ENCODE results near the gene CYP39A1.
A peak's percentile ranks its signal among the peaks of the same experiment; 100 is the strongest.

CYP39A1 gene

DNA sequence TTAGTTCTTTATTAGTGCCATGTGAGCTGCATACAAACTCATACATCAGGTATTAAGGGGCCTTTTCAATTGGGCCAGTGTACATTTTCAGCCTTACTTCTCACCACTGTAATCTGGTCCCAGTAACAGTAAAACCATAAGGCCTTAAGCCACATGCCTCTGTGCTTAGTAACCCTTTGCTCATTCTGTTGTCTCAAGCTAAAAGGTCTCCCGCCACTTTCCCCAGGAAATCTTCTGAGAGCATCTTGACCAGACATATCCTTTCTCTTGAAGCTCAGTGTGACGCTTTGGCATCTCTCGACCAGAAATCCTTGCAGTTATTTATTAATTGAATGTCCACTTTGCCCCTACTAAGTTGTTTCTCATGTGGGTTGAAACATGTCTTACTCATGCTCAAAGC, 68.0 kb downstream of the CYP39A1 start:
- Histone ChIP-seq H3K56ac (ENCODE audit: low read length) (no peak overlapping the region), H3K4me1 (ENCODE audit: control insufficient read depth, low read depth, low read length) (no peaks in the 10 kb centered on the region), H3K9ac (ENCODE audit: low read length) (no peak overlapping the region), H3K27me3 (ENCODE audit: insufficient read depth, low read length, poor library complexity) (no peaks in the 10 kb centered on the region), H4K8ac (ENCODE audit: low read depth, low read length) (no peak overlapping the region), H3K4ac (ENCODE audit: low read depth, low read length) (no peak overlapping the region), H2BK5ac (ENCODE audit: low read length) (no peak overlapping the region), H2BK120ac (ENCODE audit: low read depth, low read length) (no peak overlapping the region), H3K23ac (ENCODE audit: low read length) (no peak overlapping the region), H2BK15ac (replicated peaks; ENCODE audit: low read depth) (no peak overlapping the region), H3K79me2 (ENCODE audit: control insufficient read depth, insufficient read depth, low read length) (no peaks in the 10 kb centered on the region), H3K79me1 (ENCODE audit: low read length) (no peaks in the 10 kb centered on the region), H3K27ac (ENCODE audit: low read depth, low read length) (no peak overlapping the region), H3K4me2 (ENCODE audit: low read length) (no peak overlapping the region), H3K4me3 (ENCODE audit: low read length) (no peak overlapping the region), H3K18ac (ENCODE audit: low read length) (no peak overlapping the region), H4K5ac (ENCODE audit: low read length) (no peak overlapping the region), H2AK5ac (ENCODE audit: low read length) (no peak overlapping the region), H3K36me3 (ENCODE audit: control insufficient read depth, insufficient read depth, low read length) (no peaks in the 10 kb centered on the region)
- peak; percentile 30 for DNase-seq
- no CpG with 5 or more reads among the region's 3 CpGs for WGBS (ENCODE audit: extremely low coverage, insufficient coverage, low lambda C conversion rate)

DNA sequence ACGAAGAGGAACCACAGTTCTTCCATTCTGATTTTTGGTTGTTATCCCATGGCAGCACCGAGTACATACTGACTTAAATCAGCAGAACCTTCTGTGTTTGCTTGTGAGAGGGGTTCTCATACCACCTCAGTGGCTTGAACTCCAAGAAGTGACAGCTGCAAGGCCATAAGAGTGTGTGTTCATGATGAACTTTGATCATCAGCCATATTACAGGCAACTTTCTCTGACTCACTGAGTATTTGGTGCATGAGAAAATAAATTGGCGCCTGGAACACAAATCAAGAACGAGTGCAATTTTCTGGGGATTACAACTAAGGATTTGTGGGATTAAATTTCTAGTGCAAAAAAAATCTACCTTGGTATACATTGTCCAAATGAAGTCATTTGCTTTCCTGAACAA, 68.9 kb downstream of the CYP39A1 start:
- H3K4me1 ChIP-seq (ENCODE audit: control insufficient read depth, low read depth, low read length), result no peaks in the 10 kb centered on the region

DNA sequence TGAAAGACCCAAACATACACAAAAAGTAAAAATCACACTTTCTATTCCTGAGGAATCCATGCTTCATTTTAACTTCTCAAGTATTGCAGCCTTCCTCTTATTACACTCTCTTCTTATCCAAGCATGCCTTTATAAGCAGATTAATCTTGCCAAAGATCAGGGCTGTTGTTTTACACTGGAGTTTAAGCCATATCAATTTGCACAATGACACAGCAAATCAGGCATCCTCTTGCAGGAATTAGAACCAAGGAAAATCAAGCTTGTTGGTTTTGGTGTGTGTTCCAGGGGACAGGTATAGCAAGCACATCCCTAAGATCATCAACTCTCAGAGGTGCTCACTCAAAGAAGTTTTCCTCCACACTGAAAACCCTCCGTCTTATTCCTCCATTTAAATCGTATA, 69.5 kb downstream of the CYP39A1 start:
- H3K79me1 ChIP-seq (ENCODE audit: low read length), result no peaks in the 10 kb centered on the region
- H2BK5ac ChIP-seq (ENCODE audit: low read length), result no peak overlapping the region
- no peaks in the 10 kb centered on the region for H3K79me2 ChIP-seq (ENCODE audit: control insufficient read depth, insufficient read depth, low read length)
- no peak overlapping the region for H4K5ac ChIP-seq (ENCODE audit: low read length)
- H3K27me3 ChIP-seq (ENCODE audit: insufficient read depth, low read length, poor library complexity), result no peaks in the 10 kb centered on the region
- no peaks in the 10 kb centered on the region for H3K4me1 ChIP-seq (ENCODE audit: control insufficient read depth, low read depth, low read length)
- no peak overlapping the region for H3K27ac ChIP-seq (ENCODE audit: low read depth, low read length)
- no peak overlapping the region for H2BK120ac ChIP-seq (ENCODE audit: low read depth, low read length)
- no peak overlapping the region for H3K56ac ChIP-seq (ENCODE audit: low read length)
- no peak overlapping the region for H3K23ac ChIP-seq (ENCODE audit: low read length)
- peak; percentile 7 for DNase-seq
- H3K4ac ChIP-seq (ENCODE audit: low read depth, low read length), result no peak overlapping the region
- H3K4me3 ChIP-seq (ENCODE audit: low read length), result no peak overlapping the region
- H4K8ac ChIP-seq (ENCODE audit: low read depth, low read length), result no peak overlapping the region
- no peaks in the 10 kb centered on the region for H3K36me3 ChIP-seq (ENCODE audit: control insufficient read depth, insufficient read depth, low read length)
- H2AK5ac ChIP-seq (ENCODE audit: low read length), result no peak overlapping the region
- H3K18ac ChIP-seq (ENCODE audit: low read length), result no peak overlapping the region
- no CpG with 5 or more reads among the region's 2 CpGs for WGBS (ENCODE audit: extremely low coverage, insufficient coverage, low lambda C conversion rate)
- H3K9ac ChIP-seq (ENCODE audit: low read length), result no peak overlapping the region
- H3K4me2 ChIP-seq (ENCODE audit: low read length), result no peak overlapping the region
- no peak overlapping the region for H2BK15ac ChIP-seq (replicated peaks; ENCODE audit: low read depth)

More for the DNA sequence above, 68.9 kb downstream of the CYP39A1 start:
- H2BK15ac ChIP-seq (replicated peaks; ENCODE audit: low read depth), result no peak overlapping the region
- H3K18ac ChIP-seq (ENCODE audit: low read length), result no peak overlapping the region
- no CpG with 5 or more reads among the region's 4 CpGs for WGBS (ENCODE audit: extremely low coverage, insufficient coverage, low lambda C conversion rate)
- H3K23ac ChIP-seq (ENCODE audit: low read length), result no peak overlapping the region
- H3K27ac ChIP-seq (ENCODE audit: low read depth, low read length), result no peak overlapping the region
- no peaks in the 10 kb centered on the region for H3K27me3 ChIP-seq (ENCODE audit: insufficient read depth, low read length, poor library complexity)
- H4K5ac ChIP-seq (ENCODE audit: low read length), result no peak overlapping the region
- H3K4me2 ChIP-seq (ENCODE audit: low read length), result no peak overlapping the region
- no peak overlapping the region for H4K8ac ChIP-seq (ENCODE audit: low read depth, low read length)
- no peak overlapping the region for H3K4me3 ChIP-seq (ENCODE audit: low read length)
- no peak overlapping the region for H2BK5ac ChIP-seq (ENCODE audit: low read length)
- no peaks in the 10 kb centered on the region for H3K79me2 ChIP-seq (ENCODE audit: control insufficient read depth, insufficient read depth, low read length)
- no peak overlapping the region for H2BK120ac ChIP-seq (ENCODE audit: low read depth, low read length)
- no peak overlapping the region for H2AK5ac ChIP-seq (ENCODE audit: low read length)
- H3K4ac ChIP-seq (ENCODE audit: low read depth, low read length), result no peak overlapping the region
- H3K56ac ChIP-seq (ENCODE audit: low read length), result no peak overlapping the region
- H3K79me1 ChIP-seq (ENCODE audit: low read length), result no peaks in the 10 kb centered on the region
- no peak overlapping the region for H3K9ac ChIP-seq (ENCODE audit: low read length)
- H3K36me3 ChIP-seq (ENCODE audit: control insufficient read depth, insufficient read depth, low read length), result no peaks in the 10 kb centered on the region
- no peak for DNase-seq

DNA sequence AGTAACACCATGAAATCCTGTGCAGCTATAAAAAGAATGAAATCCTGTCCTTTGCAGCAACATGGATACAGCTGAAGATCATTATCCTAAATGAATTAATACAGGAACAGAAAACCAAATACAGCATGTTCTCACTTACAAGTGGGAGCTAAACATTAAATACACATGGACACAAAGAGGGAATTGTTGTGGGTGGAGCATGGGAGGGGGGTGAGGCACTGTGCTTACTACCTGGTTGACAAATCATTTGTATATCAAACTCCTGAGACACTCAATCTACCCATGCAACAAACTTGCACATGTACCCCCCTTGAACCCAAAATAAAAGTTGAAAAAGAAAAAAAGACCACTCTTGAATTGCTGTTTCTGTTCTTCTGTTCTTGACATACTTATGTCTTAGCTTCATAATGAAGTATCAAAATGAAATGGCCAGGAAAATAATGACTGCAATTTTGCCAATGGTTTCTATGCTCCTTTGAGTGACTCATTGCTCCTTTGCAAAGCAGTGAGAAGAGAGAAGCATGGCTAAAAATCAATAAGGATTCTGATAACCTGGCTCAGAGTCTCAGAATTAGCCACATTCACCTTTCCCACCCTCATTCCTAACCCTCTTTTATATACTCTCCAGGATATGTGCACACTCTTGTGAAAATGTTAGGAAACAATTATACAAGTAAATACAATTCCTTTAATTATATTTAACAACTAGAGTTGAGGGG, 71.0 kb downstream of the CYP39A1 start:
- H3K9ac ChIP-seq (ENCODE audit: low read length), result no peak overlapping the region

DNA sequence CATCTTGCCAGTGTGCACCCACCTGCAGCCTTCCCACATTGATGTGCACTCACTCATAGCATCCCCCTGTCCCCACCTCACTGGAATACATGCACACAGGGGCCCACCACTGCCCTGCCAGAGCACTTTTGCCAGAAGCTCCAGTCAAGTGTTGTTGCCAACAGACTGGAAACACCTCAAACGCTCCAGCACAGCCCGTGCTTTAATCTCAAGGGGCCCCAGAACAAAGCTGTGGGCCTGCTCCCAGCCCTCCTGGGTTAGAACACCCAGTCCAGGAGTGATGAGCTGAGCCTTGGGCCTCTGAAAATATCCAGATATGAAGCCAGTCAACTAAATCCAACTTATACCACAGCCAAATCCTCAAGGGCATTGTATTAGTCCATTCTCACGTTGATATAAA, 77.1 kb downstream of the CYP39A1 start:
- no peak overlapping the region for H3K4ac ChIP-seq (ENCODE audit: low read depth, low read length)
- H2AK5ac ChIP-seq (ENCODE audit: low read length), result no peak overlapping the region
- H3K9ac ChIP-seq (ENCODE audit: low read length), result no peak overlapping the region
- H3K27ac ChIP-seq (ENCODE audit: low read depth, low read length), result no peak overlapping the region
- H3K79me1 ChIP-seq (ENCODE audit: low read length), result no peaks in the 10 kb centered on the region
- H3K56ac ChIP-seq (ENCODE audit: low read length), result no peak overlapping the region
- H4K8ac ChIP-seq (ENCODE audit: low read depth, low read length), result no peak overlapping the region
- H3K23ac ChIP-seq (ENCODE audit: low read length), result no peak overlapping the region
- no peaks in the 10 kb centered on the region for H3K4me1 ChIP-seq (ENCODE audit: control insufficient read depth, low read depth, low read length)
- no peak overlapping the region for H2BK120ac ChIP-seq (ENCODE audit: low read depth, low read length)
- H2BK15ac ChIP-seq (replicated peaks; ENCODE audit: low read depth), result no peak overlapping the region
- H3K79me2 ChIP-seq (ENCODE audit: control insufficient read depth, insufficient read depth, low read length), result no peaks in the 10 kb centered on the region
- no peak overlapping the region for H3K4me3 ChIP-seq (ENCODE audit: low read length)
- H3K36me3 ChIP-seq (ENCODE audit: control insufficient read depth, insufficient read depth, low read length), result no peaks in the 10 kb centered on the region
- H3K27me3 ChIP-seq (ENCODE audit: insufficient read depth, low read length, poor library complexity), result no peaks in the 10 kb centered on the region
- H2BK5ac ChIP-seq (ENCODE audit: low read length), result no peak overlapping the region
- no peak overlapping the region for H3K18ac ChIP-seq (ENCODE audit: low read length)
- H3K4me2 ChIP-seq (ENCODE audit: low read length), result no peak overlapping the region
- no peak for DNase-seq
- H4K5ac ChIP-seq (ENCODE audit: low read length), result no peak overlapping the region
- WGBS (ENCODE audit: extremely low coverage, insufficient coverage, low lambda C conversion rate), result no CpG with 5 or more reads among the region's 3 CpGs

More for the DNA sequence above, 71.0 kb downstream of the CYP39A1 start:
- H3K4me2 ChIP-seq (ENCODE audit: low read length), result no peak overlapping the region
- H3K79me2 ChIP-seq (ENCODE audit: control insufficient read depth, insufficient read depth, low read length), result no peaks in the 10 kb centered on the region
- no peaks in the 10 kb centered on the region for H3K36me3 ChIP-seq (ENCODE audit: control insufficient read depth, insufficient read depth, low read length)
- H3K23ac ChIP-seq (ENCODE audit: low read length), result no peak overlapping the region
- no peak overlapping the region for H2BK15ac ChIP-seq (replicated peaks; ENCODE audit: low read depth)
- H4K8ac ChIP-seq (ENCODE audit: low read depth, low read length), result no peak overlapping the region
- no peaks in the 10 kb centered on the region for H3K4me1 ChIP-seq (ENCODE audit: control insufficient read depth, low read depth, low read length)
- H3K56ac ChIP-seq (ENCODE audit: low read length), result no peak overlapping the region
- no peak overlapping the region for H2AK5ac ChIP-seq (ENCODE audit: low read length)
- no peak overlapping the region for H2BK120ac ChIP-seq (ENCODE audit: low read depth, low read length)
- H3K4me3 ChIP-seq (ENCODE audit: low read length), result no peak overlapping the region
- H3K27ac ChIP-seq (ENCODE audit: low read depth, low read length), result no peak overlapping the region
- no peak overlapping the region for H3K18ac ChIP-seq (ENCODE audit: low read length)
- H2BK5ac ChIP-seq (ENCODE audit: low read length), result no peak overlapping the region
- no peak overlapping the region for H3K4ac ChIP-seq (ENCODE audit: low read depth, low read length)
- H3K27me3 ChIP-seq (ENCODE audit: insufficient read depth, low read length, poor library complexity), result no peaks in the 10 kb centered on the region
- DNase-seq, result no peak
- no peaks in the 10 kb centered on the region for H3K79me1 ChIP-seq (ENCODE audit: low read length)
- no peak overlapping the region for H4K5ac ChIP-seq (ENCODE audit: low read length)

DNA sequence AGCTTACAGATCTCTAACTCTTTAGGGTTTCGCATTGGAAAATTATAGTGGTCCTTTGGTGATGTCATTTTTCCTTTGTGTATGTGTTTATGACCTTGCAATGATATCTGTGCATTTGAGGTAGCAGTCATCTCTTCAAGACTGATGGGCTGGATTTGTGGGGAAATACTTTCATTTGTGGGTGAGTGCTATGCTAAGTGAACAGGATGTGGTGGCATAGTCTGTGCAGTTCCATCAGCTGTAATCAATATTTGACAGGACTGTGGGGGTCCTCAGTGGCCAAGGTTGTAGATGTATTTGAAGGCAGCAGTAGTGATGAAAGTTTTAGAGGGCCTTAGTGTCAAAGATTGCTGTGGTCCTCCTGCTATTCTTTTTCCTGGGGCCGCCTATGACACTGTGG, 79.5 kb downstream of the CYP39A1 start:
- Histone ChIP-seq H4K5ac (ENCODE audit: low read length) (no peak overlapping the region), H3K4me1 (ENCODE audit: control insufficient read depth, low read depth, low read length) (no peaks in the 10 kb centered on the region), H3K36me3 (ENCODE audit: control insufficient read depth, insufficient read depth, low read length) (no peaks in the 10 kb centered on the region)

More for the DNA sequence above, 79.5 kb downstream of the CYP39A1 start:
- no peak overlapping the region for H2BK120ac ChIP-seq (ENCODE audit: low read depth, low read length)
- no peak overlapping the region for H2AK5ac ChIP-seq (ENCODE audit: low read length)
- no peak overlapping the region for H3K27ac ChIP-seq (ENCODE audit: low read depth, low read length)
- no peak overlapping the region for H3K23ac ChIP-seq (ENCODE audit: low read length)
- H2BK5ac ChIP-seq (ENCODE audit: low read length), result no peak overlapping the region
- H3K79me2 ChIP-seq (ENCODE audit: control insufficient read depth, insufficient read depth, low read length), result no peaks in the 10 kb centered on the region
- no peak overlapping the region for H3K4me3 ChIP-seq (ENCODE audit: low read length)
- DNase-seq, result no peak
- no peak overlapping the region for H4K8ac ChIP-seq (ENCODE audit: low read depth, low read length)
- no peak overlapping the region for H3K18ac ChIP-seq (ENCODE audit: low read length)
- no peaks in the 10 kb centered on the region for H3K27me3 ChIP-seq (ENCODE audit: insufficient read depth, low read length, poor library complexity)
- H2BK15ac ChIP-seq (replicated peaks; ENCODE audit: low read depth), result no peak overlapping the region
- H3K56ac ChIP-seq (ENCODE audit: low read length), result no peak overlapping the region
- H3K4me2 ChIP-seq (ENCODE audit: low read length), result no peak overlapping the region
- no peak overlapping the region for H3K4ac ChIP-seq (ENCODE audit: low read depth, low read length)
- H3K9ac ChIP-seq (ENCODE audit: low read length), result no peak overlapping the region
- no peaks in the 10 kb centered on the region for H3K79me1 ChIP-seq (ENCODE audit: low read length)
- no CpG with 5 or more reads among the region's 2 CpGs for WGBS (ENCODE audit: extremely low coverage, insufficient coverage, low lambda C conversion rate)
